GM19468 (cell line): ENCODE data around the gene CDK5.

Source experiments
- ATAC-seq: cut with Tn5 transposase; IDR thresholded peaks from one replicate; pipeline ENCODE4 v1.9.1; 2021; ENCODE audit warnings: mild to moderate bottlenecking, moderate library complexity, moderate number of reproducible peaks; ENCODE audit not compliant: unreplicated experiment; ENCODE audit errors: extremely low read depth

The CDK5 gene

GRCh38 chr7:151057506-151057988, at the start of gene CDK5:
TSS of gene CDK5 (minus strand) at chr7:151057897. CDS start at chr7:151057848, 49 bp downstream.
- ATAC-seq: no peak

- no peak for ATAC-seq
These were observed 46.9 kb upstream of the CDK5 start for GRCh38 chr7:151104411-151105235.

- ATAC-seq: no peak
These were observed 46.3 kb upstream of the CDK5 start for GRCh38 chr7:151103973-151104372.

GRCh38 chr7:151102991-151103390, 45.3 kb upstream of the CDK5 start:
- ATAC-seq: no peak

GRCh38 chr7:151101621-151102396, 44.1 kb upstream of the CDK5 start:
- ATAC-seq: no peak

GRCh38 chr7:151100921-151101320, 43.2 kb upstream of the CDK5 start:
- no peak for ATAC-seq

- no peak for ATAC-seq
These were observed 42.0 kb upstream of the CDK5 start for GRCh38 chr7:151099486-151100211.

- no peak for ATAC-seq
These were observed 38.3 kb upstream of the CDK5 start for GRCh38 chr7:151095828-151096475.

GRCh38 chr7:151095123-151095797, 37.6 kb upstream of the CDK5 start:
- no peak for ATAC-seq

- no peak for ATAC-seq
These were observed 37.0 kb upstream of the CDK5 start for GRCh38 chr7:151094675-151095074.

- no peak for ATAC-seq
These were observed 36.1 kb upstream of the CDK5 start for GRCh38 chr7:151093748-151094147.

GRCh38 chr7:151091988-151092387, 34.3 kb upstream of the CDK5 start:
- ATAC-seq: no peak

GRCh38 chr7:151091431-151091830, 33.7 kb upstream of the CDK5 start:
- no peak for ATAC-seq

- no peak for ATAC-seq
These were observed 33.3 kb upstream of the CDK5 start for GRCh38 chr7:151091003-151091402.

GRCh38 chr7:151089893-151090730, 32.4 kb upstream of the CDK5 start:
- no peak for ATAC-seq

GRCh38 chr7:151088856-151089699, 31.4 kb upstream of the CDK5 start:
- ATAC-seq: no peak

- ATAC-seq: no peak
These were observed 30.5 kb upstream of the CDK5 start for GRCh38 chr7:151088019-151088855.
